Measurements from ENCODE around the gene EID1.
"Not testable (repeated sequence)": the region's sequence is repeated elsewhere in the genome, so short reads cannot be mapped to it uniquely, and the experiment has no call there.

EID1 gene

GRCh38 chr15:48909313-48909712, 31.4 kb downstream of the EID1 start:
- not testable (repeated sequence) for DNase-seq (ENCODE audit: low read depth, low spot score)

GRCh38 chr15:48910554-48910953, 32.6 kb downstream of the EID1 start:
- not testable (repeated sequence) for DNase-seq (ENCODE audit: low read depth, low spot score)

GRCh38 chr15:48913141-48913540, 35.2 kb downstream of the EID1 start:
- DNase-seq (ENCODE audit: low read depth, low spot score), result no peak

GRCh38 chr15:48914717-48915116, 36.8 kb downstream of the EID1 start:
- DNase-seq (ENCODE audit: low read depth, low spot score), result no peak

GRCh38 chr15:48915861-48916260, 37.9 kb downstream of the EID1 start:
- no peak for DNase-seq (ENCODE audit: low read depth, low spot score)

- DNase-seq (ENCODE audit: low read depth, low spot score), result no peak
Observed at GRCh38 chr15:48916721-48917120, 38.8 kb downstream of the EID1 start.

GRCh38 chr15:48922046-48922445, 44.1 kb downstream of the EID1 start:
- no peak for DNase-seq (ENCODE audit: low read depth, low spot score)

- DNase-seq (ENCODE audit: low read depth, low spot score), result no peak
Observed at GRCh38 chr15:48924528-48925393, 46.8 kb downstream of the EID1 start.

GRCh38 chr15:48925714-48926223, 47.8 kb downstream of the EID1 start:
- no peak for DNase-seq (ENCODE audit: low read depth, low spot score)

GRCh38 chr15:48928877-48929538, 51.1 kb downstream of the EID1 start:
- no peak for DNase-seq (ENCODE audit: low read depth, low spot score)

- no peak for DNase-seq (ENCODE audit: low read depth, low spot score)
Observed at GRCh38 chr15:48929661-48930060, 51.7 kb downstream of the EID1 start.

Data from iPS DF 19.7 (cell line).